ENCODE data around the gene C16orf78.

GRCh38 chr16:49439676-49440075, 66.1 kb downstream of the C16orf78 start:
- no peak for TF ChIP-seq CTCF (IDR thresholded peaks at IDR 0.05)
- no peak for TF ChIP-seq POLR2A (IDR thresholded peaks at IDR 0.05)
